ENCODE measurements around the gene ZIC5. TPM values are rescaled to one million over a fixed set of nuclear protein-coding genes. Genes with fewer than 3 reads are reported as not detected.

Gene ZIC5
- total RNA-seq, 1 experiment from 2014 or later, result not detected

DNA sequence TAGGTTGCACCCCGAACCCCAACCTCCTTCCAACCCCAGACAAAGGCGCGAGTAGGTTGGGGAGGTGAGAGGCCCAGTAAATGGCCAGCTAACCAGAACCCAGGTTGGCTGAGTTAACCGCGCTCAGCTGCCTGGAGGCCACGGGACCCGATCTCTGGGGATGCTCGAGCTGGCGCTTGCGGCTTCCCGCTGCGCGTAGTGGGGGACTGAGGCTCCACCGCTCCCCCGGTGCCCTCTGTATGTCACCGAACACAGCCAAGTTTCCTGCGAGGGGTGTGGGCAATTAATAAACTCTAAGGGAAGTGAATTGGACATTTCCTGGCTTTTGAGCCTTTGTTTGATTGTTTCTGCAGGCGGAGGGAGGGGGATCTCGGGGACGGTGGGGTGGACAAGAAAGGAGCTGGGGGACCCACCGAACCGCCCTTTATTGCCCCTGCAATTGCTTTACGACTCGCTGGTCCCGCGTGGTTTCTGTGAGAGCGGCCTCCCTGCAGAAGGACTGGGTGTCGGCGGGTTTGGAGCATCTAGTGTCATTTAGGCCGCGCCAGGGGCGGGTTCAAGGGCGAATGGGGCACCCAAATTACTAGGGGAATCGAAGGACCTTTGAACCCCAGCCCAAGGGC lies 3.5 kb upstream of the ZIC5 start:
- Histone ChIP-seq H3K27ac (no peak overlapping the region), H3K27me3 (replicated peaks) (peaks cover 96% of the 10 kb centered on the region), H3K4me1 (replicated peaks) (peaks cover 20% of the 10 kb centered on the region), H3K9me3 (replicated peaks) (peaks cover 32% of the 10 kb centered on the region), H3K4me3 (no peak overlapping the region), H3K36me3 (no peaks in the 10 kb centered on the region; the same call in 1 of the 2 replicates)
- DNase-seq (ENCODE audit: low read depth in 1 of 2, low spot score in 2 of 2), result peak in 1 of 2 experiments; percentile 73

- Histone ChIP-seq H3K27ac (no peak overlapping the region), H3K27me3 (replicated peaks) (peaks cover 96% of the 10 kb centered on the region), H3K9me3 (replicated peaks) (peaks cover 34% of the 10 kb centered on the region), H3K4me3 (no peak overlapping the region), H3K36me3 (no peaks in the 10 kb centered on the region; the same call in 1 of the 2 replicates), H3K4me1 (replicated peaks) (peaks cover 17% of the 10 kb centered on the region)
- peak in 1 of 2 experiments; percentile 43 for DNase-seq (ENCODE audit: low read depth in 1 of 2, low spot score in 2 of 2)
Observed at GRCh38 chr13:99974296-99974938, 2.9 kb upstream of the ZIC5 start.

- Histone ChIP-seq H3K4me3 (no peak overlapping the region), H3K36me3 (no peaks in the 10 kb centered on the region; the same call in 1 of the 2 replicates), H3K4me1 (replicated peaks) (peaks cover 15% of the 10 kb centered on the region), H3K27ac (no peak overlapping the region), H3K27me3 (replicated peaks) (peaks cover 96% of the 10 kb centered on the region), H3K9me3 (replicated peaks) (peaks cover 37% of the 10 kb centered on the region)
- peak in 1 of 2 experiments; percentile 40 for DNase-seq (ENCODE audit: low read depth in 1 of 2, low spot score in 2 of 2)
Observed at GRCh38 chr13:99973808-99974185, 2.2 kb upstream of the ZIC5 start.

GRCh38 chr13:99973163-99973807 lies 1.7 kb upstream of the ZIC5 start:
- Histone ChIP-seq H3K4me1 (replicated peaks) (peaks cover 15% of the 10 kb centered on the region), H3K9me3 (replicated peaks) (peaks cover 38% of the 10 kb centered on the region), H3K4me3 (no peak overlapping the region), H3K27me3 (replicated peaks) (peaks cover 96% of the 10 kb centered on the region), H3K36me3 (no peaks in the 10 kb centered on the region; the same call in 1 of the 2 replicates), H3K27ac (no peak overlapping the region)
- peak in 1 of 2 experiments; percentile 36 for DNase-seq (ENCODE audit: low read depth in 1 of 2, low spot score in 2 of 2)

GRCh38 chr13:99972190-99972731 lies 694 bp upstream of the ZIC5 start:
- peaks cover 96% of the 10 kb centered on the region for H3K27me3 ChIP-seq (replicated peaks)
- H3K27ac ChIP-seq, result no peak overlapping the region
- peaks cover 15% of the 10 kb centered on the region for H3K4me1 ChIP-seq (replicated peaks)
- H3K9me3 ChIP-seq (replicated peaks), result peaks cover 47% of the 10 kb centered on the region
- DNase-seq (ENCODE audit: low read depth in 1 of 2, low spot score in 2 of 2), result peak in 1 of 2 experiments; percentile 53
- H3K4me3 ChIP-seq, result no peak overlapping the region
- H3K36me3 ChIP-seq, result no peaks in the 10 kb centered on the region; the same call in 1 of the 2 replicates

GRCh38 chr13:99970651-99971575 lies 654 bp downstream of the ZIC5 start:
- H3K27me3 ChIP-seq (replicated peaks), result peaks cover 96% of the 10 kb centered on the region
- H3K36me3 ChIP-seq, result no peaks in the 10 kb centered on the region; the same call in 1 of the 2 replicates
- peak overlapping the region; percentile 33 for H3K4me3 ChIP-seq
- no peak overlapping the region for H3K27ac ChIP-seq
- H3K9me3 ChIP-seq (replicated peaks), result peaks cover 47% of the 10 kb centered on the region
- DNase-seq (ENCODE audit: low read depth in 1 of 2, low spot score in 2 of 2), result peak in 1 of 2 experiments; percentile 71
- peaks cover 15% of the 10 kb centered on the region for H3K4me1 ChIP-seq (replicated peaks)

DNA sequence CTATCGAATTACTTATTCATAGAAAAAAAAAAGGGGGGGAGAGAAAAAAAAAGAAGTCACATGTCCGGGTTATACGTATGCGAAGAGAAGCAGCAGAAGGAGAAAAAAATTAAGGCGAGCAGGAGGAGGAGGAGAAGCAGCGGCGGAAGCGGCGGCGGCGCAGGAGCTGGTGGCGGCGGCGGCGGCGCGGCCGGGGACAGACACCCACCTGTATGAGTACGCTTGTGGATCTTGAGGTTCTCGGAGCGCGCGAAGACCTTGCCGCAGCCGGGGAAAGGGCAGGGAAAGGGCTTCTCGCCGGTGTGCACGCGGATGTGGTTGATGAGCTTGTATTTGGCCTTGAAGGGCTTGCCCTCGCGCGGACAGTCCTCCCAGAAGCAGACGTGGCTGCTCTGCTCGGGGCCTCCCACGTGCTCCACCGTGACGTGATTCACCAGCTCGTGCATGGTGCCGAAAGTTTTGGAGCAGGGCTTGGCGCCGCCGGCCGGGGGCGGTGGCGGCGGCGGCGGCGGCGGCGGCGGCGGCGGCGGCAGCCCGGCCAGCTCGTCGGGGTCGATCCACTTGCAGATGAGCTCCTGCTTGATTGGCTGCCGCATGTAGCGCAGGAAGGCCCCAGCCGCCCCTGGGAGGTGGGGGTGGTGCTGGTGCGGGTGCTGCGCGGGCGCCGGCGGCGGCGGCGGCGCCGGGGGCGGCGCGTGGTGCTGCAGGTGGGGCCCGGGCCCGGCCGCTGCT lies 1.5 kb downstream of the ZIC5 start:
- H3K36me3 ChIP-seq, result no peaks in the 10 kb centered on the region; the same call in 1 of the 2 replicates
- peak overlapping the region; percentile 33 for H3K4me3 ChIP-seq
- no peak overlapping the region for H3K27ac ChIP-seq
- H3K4me1 ChIP-seq (replicated peaks), result peaks cover 15% of the 10 kb centered on the region
- H3K27me3 ChIP-seq (replicated peaks), result peaks cover 96% of the 10 kb centered on the region
- DNase-seq (ENCODE audit: low read depth in 1 of 2, low spot score in 2 of 2), result peak in 1 of 2 experiments; percentile 81
- H3K9me3 ChIP-seq (replicated peaks), result peaks cover 47% of the 10 kb centered on the region

DNA sequence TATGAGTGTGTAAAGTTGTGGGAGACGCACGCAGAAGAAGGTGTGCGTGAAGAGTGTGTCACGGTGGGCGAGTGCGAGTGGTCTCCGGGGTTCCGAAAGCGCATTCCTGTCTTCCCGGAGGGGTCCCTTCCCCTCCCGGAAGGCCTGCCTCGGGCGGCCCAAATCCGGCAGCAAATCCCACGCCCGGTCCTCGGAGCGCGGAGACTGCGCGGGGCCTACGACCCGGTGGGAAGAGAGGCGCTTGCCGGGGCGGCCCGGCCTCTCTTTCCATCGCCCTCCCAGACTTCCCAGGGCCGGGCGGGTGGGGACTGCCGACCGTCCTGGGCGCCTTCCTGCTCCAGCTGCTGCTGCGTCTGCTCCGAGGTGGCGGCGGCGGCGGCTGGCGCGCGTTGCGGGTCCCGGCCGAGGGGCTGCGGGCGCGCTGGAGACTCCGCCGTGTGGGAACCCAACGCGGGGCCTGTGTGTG lies 2.1 kb downstream of the ZIC5 start:
- no peak for DNase-seq (ENCODE audit: low read depth in 1 of 2, low spot score in 2 of 2)
- Histone ChIP-seq H3K36me3 (no peaks in the 10 kb centered on the region; the same call in 1 of the 2 replicates), H3K27me3 (replicated peaks) (peaks cover 94% of the 10 kb centered on the region), H3K4me1 (replicated peaks) (peaks cover 15% of the 10 kb centered on the region), H3K4me3 (no peak overlapping the region), H3K9me3 (replicated peaks) (peaks cover 47% of the 10 kb centered on the region), H3K27ac (no peak overlapping the region)

DNA sequence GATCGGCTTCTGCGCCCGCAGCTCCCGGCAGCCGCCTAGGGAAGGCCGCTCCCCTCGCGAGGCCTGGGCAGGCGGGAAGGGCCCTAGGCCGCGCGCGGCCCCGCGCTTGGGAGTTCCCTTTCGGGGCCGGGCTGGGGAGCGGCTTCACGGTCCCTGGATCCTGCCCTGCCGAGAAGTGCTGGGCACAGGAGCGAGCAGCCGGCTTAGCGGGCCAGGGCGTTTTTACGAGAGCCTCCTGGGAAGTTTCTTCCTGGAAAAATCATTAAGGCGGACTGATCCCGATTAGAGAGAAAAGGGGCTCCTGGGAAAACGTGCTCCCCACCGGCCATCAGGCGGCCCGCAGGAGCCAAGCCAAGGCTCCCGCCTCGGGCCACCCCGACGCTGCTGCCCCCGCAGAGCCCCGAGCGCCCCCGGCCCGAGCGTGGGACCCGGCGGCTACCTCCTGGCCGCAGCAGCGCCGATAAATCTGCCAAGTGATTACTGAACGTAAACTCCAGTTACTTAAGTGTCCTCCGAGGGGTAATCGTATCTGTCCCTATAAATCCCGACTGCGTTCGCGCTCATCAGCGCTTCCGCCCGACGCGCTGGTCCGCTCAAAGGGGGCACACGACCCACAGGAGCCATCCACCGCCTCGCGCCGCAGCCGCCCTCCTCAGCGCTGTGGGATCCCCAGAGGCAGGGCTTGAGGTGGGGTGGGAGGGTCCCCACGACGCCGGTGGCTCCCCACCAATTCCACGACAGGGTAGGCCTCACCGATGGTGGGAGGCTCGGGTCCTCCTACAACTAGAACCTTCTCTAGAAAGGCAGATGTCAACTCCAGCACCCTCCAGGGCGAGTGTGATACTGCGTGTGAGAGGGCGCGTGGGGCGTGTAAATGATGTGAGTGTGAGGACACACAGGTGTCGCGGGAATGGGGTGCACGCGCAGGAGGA lies 2.8 kb downstream of the ZIC5 start:
- H3K9me3 ChIP-seq (replicated peaks), result peaks cover 47% of the 10 kb centered on the region
- DNase-seq (ENCODE audit: low read depth in 1 of 2, low spot score in 2 of 2), result peak in 1 of 2 experiments; percentile 67
- peaks cover 94% of the 10 kb centered on the region for H3K27me3 ChIP-seq (replicated peaks)
- H3K4me3 ChIP-seq, result no peak overlapping the region
- no peaks in the 10 kb centered on the region; the same call in 1 of the 2 replicates for H3K36me3 ChIP-seq
- H3K4me1 ChIP-seq (replicated peaks), result peaks cover 15% of the 10 kb centered on the region
- no peak overlapping the region for H3K27ac ChIP-seq

- peak in 1 of 2 experiments; percentile 70 for DNase-seq (ENCODE audit: low read depth in 1 of 2, low spot score in 2 of 2)
- no peak overlapping the region for H3K27ac ChIP-seq
- peaks cover 15% of the 10 kb centered on the region for H3K4me1 ChIP-seq (replicated peaks)
- no peak overlapping the region for H3K4me3 ChIP-seq
- peaks cover 47% of the 10 kb centered on the region for H3K9me3 ChIP-seq (replicated peaks)
- H3K27me3 ChIP-seq (replicated peaks), result peaks cover 94% of the 10 kb centered on the region
- no peaks in the 10 kb centered on the region; the same call in 1 of the 2 replicates for H3K36me3 ChIP-seq
Observed at GRCh38 chr13:99967869-99968520, 3.6 kb downstream of the ZIC5 start.

DNA sequence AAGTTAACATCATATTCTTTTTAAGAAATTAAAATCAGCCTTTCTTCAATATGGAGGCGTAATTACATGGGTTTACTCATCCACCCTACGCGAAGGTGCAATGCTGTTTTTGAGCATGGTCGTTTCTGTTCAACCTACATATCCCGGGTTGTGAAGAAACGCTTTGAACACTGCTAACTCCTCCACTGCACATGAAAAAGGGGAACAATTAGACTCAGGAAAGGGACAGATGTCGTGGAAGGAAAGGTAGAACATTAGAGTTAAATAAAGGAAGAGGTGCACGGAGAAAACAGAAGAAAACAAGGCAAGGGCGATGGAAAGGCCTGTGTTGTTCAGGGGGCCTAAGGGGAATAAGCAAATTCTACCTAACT lies 4.1 kb downstream of the ZIC5 start:
- peaks cover 43% of the 10 kb centered on the region for H3K9me3 ChIP-seq (replicated peaks)
- H3K4me3 ChIP-seq, result no peak overlapping the region
- H3K4me1 ChIP-seq (replicated peaks), result peaks cover 15% of the 10 kb centered on the region
- peaks cover 94% of the 10 kb centered on the region for H3K27me3 ChIP-seq (replicated peaks)
- H3K36me3 ChIP-seq, result no peaks in the 10 kb centered on the region; the same call in 1 of the 2 replicates
- no peak overlapping the region for H3K27ac ChIP-seq
- no peak for DNase-seq (ENCODE audit: low read depth in 1 of 2, low spot score in 2 of 2)
